Sigmoid colon (tissue), 4 donors: ENCODE data around the gene ITGB4.

Experiments
- POLR2AphosphoS5 ChIP-seq, 4 donors: sonication (generic); formaldehyde crosslinking; IDR thresholded peaks; one replicate each; pipeline ENCODE4 v1.6.1; 2017; ENCODE audit warnings: antibody characterized with exemption in 4 of 4
- TF ChIP-seq, protein P1 (sequence below), 4 experiments: fragments of 450-650 bp in 3 of 4; fragments of 200-600 bp in 1 of 4; IDR thresholded peaks; one replicate each; pipeline ENCODE4 v1.5.1; 2016 to 2019; ENCODE audit warnings: antibody characterized with exemption in 4 of 4, mild to moderate bottlenecking in 3 of 4, moderate library complexity in 2 of 4

DNA sequence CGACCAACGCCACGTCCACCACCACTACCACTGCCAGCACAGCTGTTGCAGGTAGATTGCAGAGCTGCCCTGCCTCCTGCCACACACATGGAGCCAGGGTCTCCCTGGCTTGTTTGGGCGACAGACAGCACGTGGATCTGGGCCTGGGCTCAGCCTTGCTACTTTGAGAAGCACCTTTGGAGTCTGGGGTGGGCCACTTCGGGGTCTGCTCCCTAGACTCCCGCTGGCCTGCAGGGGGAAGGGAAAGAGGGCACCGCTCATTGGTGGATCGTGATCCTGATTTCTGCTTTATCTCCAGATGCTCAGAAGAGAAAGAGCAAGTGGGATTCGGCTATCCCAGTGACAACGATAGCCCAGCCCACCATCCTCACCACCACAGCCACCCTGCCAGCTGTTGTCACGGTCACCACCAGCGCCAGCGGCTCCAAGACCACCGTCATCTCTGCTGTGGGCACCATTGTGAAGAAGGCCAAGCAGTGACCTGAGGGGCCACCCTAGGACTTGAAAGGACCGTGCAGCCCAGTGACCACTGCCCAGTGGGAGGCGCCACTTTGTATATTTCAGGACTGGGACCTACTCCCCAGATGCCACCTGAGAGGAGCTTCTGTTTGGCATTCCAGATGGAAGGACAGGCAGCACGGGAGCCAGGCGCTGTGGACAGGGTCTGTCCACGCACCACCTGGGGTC, 15.1 kb upstream of the ITGB4 start:
- TF ChIP-seq, protein P1, sequence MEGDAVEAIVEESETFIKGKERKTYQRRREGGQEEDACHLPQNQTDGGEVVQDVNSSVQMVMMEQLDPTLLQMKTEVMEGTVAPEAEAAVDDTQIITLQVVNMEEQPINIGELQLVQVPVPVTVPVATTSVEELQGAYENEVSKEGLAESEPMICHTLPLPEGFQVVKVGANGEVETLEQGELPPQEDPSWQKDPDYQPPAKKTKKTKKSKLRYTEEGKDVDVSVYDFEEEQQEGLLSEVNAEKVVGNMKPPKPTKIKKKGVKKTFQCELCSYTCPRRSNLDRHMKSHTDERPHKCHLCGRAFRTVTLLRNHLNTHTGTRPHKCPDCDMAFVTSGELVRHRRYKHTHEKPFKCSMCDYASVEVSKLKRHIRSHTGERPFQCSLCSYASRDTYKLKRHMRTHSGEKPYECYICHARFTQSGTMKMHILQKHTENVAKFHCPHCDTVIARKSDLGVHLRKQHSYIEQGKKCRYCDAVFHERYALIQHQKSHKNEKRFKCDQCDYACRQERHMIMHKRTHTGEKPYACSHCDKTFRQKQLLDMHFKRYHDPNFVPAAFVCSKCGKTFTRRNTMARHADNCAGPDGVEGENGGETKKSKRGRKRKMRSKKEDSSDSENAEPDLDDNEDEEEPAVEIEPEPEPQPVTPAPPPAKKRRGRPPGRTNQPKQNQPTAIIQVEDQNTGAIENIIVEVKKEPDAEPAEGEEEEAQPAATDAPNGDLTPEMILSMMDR (IDR thresholded peaks at IDR 0.05), result no peak
- no peak for TF ChIP-seq POLR2AphosphoS5 (IDR thresholded peaks at IDR 0.05)
